ENCODE measurements around the gene PHRF1.
A peak's percentile ranks its signal among the peaks of the same experiment; 100 is the strongest.
"Not testable (repeated sequence)": the region's sequence is repeated elsewhere in the genome, so short reads cannot be mapped to it uniquely, and the experiment has no call there.

The PHRF1 gene

GRCh38 chr11:559020-559620 is 17.1 kb upstream of the PHRF1 start:
- DNase-seq = no peak

DNA sequence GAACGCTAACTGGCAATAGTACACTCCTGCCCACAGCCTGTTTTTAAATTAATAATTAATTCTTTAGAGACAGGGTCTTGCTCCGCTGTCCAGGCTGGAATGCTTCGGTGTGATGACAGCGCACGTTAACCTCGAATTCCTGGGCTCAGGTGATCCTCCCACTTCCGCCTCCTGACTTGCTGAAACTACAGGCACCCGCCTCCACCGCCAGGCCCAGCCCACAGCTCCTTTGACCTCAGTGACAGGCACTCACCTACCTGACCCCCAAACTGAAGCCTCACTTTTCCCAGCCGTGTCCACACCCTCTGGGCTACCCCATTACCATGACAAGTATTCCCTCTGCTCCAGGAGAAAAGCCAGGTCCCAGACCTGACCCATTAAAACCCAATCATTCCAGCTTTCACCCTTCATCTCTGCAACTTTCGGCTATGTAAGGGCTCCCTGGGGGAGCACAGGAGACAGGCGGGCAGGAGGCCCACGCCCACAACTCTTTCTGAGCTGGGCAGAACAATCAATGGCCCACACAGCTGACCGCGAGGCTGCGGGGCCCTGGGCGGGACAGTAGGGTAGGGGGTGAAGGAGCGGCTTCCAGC is 16.5 kb upstream of the PHRF1 start:
- DNase-seq = no peak

GRCh38 chr11:560305-561147 is 15.7 kb upstream of the PHRF1 start, which contains the start of the genes LMNTD2 and RASSF7:
Gene LMNTD2 (minus strand): TSS chr11:560738. CDS start chr11:560716, 22 bp downstream.
Gene RASSF7 (plus strand): TSS chr11:560970. CDS start chr11:561769, 799 bp downstream.
- peak; percentile 93 for DNase-seq

- DNase-seq = peak; percentile 24
Observed at GRCh38 chr11:561148-562003, 14.9 kb upstream of the PHRF1 start.

GRCh38 chr11:562046-562645 is 14.1 kb upstream of the PHRF1 start:
- no peak for DNase-seq

DNA sequence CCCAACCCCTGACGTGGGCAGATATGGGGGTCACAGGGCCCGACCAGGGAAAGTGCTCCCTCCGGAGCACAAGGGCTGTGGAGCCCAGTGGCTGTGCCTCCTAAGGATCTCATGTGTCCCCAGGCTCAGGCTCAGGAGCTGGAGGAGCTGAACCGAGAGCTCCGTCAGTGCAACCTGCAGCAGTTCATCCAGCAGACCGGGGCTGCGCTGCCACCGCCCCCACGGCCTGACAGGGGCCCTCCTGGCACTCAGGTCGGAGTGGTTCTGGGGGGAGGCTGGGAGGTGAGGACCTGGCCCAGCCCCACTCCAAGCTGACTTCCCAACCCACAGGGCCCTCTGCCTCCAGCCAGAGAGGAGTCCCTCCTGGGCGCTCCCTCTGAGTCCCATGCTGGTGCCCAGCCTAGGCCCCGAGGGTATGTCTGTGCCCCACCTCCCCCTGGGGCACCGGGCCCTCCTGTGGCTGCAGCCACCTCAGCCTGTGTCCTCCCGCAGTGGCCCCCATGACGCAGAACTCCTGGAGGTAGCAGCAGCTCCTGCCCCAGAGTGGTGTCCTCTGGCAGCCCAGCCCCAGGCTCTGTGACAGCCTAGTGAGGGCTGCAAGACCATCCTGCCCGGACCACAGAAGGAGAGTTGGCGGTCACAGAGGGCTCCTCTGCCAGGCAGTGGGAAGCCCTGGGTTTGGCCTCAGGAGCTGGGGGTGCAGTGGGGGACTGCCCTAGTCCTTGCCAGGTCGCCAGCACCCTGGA is 13.0 kb upstream of the PHRF1 start:
- DNase-seq = no peak

- no peak for DNase-seq
Observed at GRCh38 chr11:563812-564578, 12.3 kb upstream of the PHRF1 start.

GRCh38 chr11:565921-566509 is 10.3 kb upstream of the PHRF1 start:
- DNase-seq = no peak

DNA sequence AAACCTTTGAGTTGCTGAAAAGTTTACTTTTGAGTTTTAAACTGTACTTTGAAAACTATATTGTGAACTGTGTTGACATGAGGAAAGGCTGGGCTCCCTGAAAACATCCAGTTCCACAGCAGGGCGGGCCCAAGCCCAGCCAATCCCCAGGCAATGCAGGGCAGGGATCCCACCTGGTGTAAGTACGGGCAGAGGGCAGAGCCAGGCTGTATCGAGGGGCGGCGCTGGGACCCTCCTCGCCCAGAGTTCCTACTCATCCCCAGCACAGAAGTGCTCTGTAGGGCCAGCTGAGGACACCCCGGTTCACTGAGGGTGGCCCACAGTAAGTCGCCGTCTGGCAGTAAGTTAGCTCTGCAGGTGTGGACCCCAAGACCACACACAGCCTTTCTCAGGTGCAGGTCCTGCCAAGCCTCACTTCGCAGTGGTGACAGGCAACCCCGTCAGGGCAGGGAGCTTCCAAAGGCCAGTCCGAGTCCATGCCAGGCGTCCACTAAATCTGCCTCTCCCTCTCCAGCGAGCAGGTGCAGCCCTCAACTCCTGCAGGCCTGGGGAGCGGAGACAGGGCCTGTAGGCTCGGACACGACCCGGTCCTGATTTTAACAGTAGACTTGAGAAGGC is 9.2 kb upstream of the PHRF1 start:
- DNase-seq = no peak

GRCh38 chr11:567629-568292 is 8.5 kb upstream of the PHRF1 start:
- no peak for DNase-seq

DNA sequence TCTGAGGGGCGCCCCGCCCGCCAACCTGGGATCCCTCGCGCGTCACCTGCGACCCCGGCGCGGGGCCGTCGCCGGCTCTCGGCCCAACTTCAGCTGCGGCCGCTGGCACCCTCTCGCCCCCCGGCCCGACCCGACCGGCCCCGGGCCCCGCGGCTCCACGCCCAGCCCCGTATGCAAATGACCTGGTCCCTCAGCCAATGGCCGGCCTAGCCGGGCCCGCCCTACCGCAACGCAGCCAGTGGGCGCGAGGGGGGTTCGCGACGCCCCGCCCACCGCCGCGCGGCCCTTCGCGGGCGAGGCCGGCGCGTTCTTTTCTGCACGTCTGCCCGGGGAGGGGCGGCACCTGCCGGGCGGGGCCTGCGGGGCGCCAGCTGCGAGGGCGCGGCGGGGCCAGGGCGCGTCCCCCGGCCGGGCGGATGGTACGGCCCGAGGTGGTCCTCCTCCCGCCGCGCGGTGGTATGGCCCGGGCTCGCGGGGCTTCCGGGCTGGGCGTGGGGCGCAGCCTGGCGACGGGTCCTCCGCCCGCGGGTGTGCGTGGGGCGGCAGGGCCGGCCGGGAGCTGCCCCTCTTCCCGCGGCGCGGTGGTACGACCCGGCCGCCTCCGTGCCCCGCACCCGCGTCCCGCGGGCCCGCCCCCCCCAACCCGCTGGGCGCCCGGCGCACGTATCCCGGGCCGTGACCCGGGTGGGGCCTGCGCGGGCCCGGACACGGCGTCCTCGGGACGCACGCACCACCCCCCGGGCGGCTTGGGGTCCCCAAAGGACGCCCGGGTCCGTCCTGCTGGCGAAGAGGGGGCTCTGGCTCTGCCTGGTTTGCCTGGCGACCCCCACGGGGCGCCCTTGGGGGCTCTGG is 7.7 kb upstream of the PHRF1 start:
- DNase-seq = peak; percentile 93

DNA sequence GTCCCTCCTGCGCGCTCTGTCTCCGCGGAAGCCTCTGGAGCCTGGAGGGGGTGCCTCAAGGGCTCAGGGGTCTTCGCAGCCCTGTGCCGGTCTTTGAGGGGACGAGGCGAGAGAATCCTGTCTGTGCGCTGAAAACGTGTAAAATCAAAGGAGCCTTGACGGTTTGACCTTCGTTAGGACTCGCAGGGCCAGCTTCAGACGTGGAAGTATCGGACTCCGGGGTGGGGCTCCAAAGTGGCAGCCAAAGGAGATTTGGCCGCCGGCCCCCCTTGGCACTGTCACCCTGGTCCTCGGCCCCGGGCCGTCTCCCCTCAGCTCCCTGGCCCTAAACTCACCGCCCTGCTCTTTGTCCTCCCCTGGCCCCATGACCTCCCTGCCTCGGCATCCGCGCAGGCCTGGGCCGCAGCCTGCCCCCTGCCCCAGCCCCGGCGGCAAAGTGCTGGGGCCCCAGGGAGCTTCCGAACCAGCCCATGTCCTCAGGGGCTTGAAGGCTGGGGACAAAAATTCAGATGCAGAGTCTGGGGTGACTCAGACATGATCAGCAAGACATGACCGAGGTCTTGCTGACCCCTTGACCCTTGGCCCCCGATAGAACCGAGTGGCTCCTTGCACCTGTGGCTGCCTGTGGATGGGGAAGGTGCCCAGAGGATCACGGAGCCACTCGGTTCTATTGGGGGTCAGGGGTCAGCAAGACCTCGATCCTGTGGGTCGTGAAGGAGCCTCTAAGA is 6.9 kb upstream of the PHRF1 start:
- no peak for DNase-seq

DNA sequence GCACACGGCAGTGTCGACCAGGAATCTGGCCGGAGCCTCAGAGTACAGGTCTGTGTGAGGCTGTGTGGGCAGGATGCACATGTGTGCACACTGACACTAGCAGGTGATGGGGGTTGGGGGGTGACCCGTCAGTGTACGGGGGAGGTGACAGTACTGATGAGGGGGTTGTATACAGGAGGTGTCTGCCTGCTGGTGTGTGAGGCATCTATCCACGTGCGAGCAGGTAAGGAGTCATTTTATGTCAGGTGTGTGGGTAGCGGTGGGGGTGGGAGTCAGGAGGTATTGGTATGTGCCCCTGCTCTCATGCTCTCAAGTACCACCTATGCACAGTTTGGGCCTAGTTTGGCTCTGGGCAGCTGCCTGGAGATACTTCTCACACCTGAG is 4.5 kb upstream of the PHRF1 start:
- no peak for DNase-seq

- no peak for DNase-seq
Observed at GRCh38 chr11:573146-573759, 3.0 kb upstream of the PHRF1 start.

GRCh38 chr11:574031-574570 is 2.2 kb upstream of the PHRF1 start:
- not testable (repeated sequence) for DNase-seq

DNA sequence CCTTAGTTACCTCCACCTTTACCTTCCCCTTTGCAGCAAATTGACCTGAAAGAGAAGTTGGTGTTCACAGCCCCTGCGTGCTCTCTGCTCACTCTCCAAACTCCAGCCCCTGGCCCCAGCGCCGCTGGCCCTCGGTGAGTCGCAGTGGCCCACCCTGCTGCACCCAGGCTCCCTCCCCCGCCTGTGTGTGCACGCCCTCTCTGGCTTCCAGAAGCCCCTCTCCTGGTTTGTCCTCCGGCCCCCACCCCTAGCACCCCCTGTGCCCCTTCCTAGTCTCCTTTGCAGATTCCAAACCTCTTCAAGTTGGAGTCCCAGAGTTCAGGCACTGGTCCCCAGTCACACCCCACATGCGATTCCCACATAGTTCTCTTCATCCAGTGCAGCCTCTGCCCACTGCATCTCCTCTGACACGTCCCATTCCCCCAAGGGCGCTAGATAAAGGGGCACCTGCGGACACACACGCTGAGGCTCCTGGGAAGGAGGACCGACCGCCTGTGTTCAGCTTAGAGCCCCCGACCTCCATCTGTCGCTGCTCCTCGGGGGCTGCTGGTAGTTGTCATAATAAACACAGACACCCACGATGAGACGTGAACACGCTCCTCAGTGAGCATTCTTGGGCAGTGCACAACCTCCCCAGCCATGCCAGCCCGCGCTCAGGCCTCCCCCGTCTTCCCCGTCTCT is 1.5 kb upstream of the PHRF1 start:
- DNase-seq = no peak
